ENCODE results near the gene KCNAB1.

KCNAB1 gene

DNA sequence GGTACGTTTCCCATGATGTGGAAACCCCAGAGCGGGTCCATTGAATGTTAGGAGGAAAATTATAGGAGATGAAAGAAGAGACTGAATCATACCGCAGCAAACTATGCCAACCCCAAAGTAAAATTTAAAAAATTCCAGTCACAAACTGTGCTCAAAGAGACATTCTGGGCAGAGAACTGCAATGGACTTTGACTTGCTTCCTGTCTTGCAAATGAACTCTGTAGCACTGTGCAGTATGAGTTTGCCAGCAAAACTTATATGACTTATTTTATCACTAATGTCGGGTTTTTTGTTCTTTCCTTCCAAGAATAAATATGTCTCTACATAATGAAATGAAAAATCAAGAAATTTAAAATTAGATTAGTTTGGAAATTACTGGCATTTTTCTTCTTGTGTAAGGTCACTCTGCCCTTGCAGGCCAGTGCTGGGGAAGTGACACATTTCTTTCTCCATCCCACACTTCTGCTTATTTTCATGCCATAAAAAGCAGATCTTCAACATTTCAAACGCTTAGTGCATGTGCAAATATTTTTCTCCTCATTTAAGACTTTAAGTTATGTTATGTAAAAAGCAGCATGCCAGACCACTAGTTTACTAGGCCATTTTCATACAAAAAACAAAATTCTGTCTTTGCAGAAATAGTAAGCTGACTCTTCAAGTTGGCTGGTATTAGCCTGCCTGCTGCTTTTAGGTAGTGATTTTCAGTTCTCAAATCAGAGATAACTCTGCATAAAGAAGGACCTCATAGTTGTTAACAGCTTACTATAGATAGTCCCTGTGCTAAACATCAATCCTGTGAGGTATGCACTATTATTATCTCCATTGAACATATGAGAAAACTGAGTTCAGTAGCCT is 466.8 kb downstream of the KCNAB1 start:
- DNase-seq, result no peak

DNA sequence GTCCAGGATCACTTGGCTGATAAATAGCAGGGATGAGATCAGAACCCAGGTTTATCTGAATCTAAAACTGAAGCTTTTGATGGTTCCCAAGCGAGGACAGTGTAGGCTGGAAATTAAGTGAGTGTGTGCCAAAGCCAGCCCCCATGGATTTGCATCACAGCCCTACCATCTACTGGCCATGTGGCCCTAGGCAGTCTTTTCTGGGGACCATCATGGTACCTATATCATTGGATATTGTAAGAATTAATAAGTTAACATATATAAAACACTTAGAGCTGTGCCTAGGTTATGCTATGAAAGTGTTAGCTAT is 467.3 kb downstream of the KCNAB1 start:
- DNase-seq, result no peak
